T-helper 2 cell treated with Interferon-gamma antibody and Interleukin-4, amounts not matched to agents 5 μg/mL and 100 μg/mL, for 36 hours (primary cell): ENCODE results near the gene MSTO1.
"Not testable (repeated sequence)": the region's sequence is repeated elsewhere in the genome, so short reads cannot be mapped to it uniquely, and the experiment has no call there.

Experiments
- DNase-seq: peaks from one replicate; pipeline ENCODE4 v3.0.0; 2021; ENCODE audit warnings: low spot score
- H3K27ac Mint-ChIP-seq: one replicate; pipeline ENCODE4 v1.8.0; 2021; ENCODE audit warnings: mild to moderate bottlenecking, mixed read lengths
- H3K27me3 Mint-ChIP-seq: one replicate; pipeline ENCODE4 v1.8.0; 2021; ENCODE audit warnings: low read depth, mixed read lengths
- H3K36me3 Mint-ChIP-seq: one replicate; pipeline ENCODE4 v1.8.0; 2021; ENCODE audit warnings: low read depth, mixed read lengths
- H3K4me1 Mint-ChIP-seq: one replicate; pipeline ENCODE4 v1.8.0; 2021; ENCODE audit warnings: low read depth, mixed read lengths
- H3K4me3 Mint-ChIP-seq: one replicate; pipeline ENCODE4 v1.8.0; 2022; ENCODE audit warnings: mild to moderate bottlenecking, moderate library complexity, mixed read lengths
- H3K9me3 Mint-ChIP-seq: one replicate; pipeline ENCODE4 v1.8.0; 2021; ENCODE audit warnings: mixed read lengths

MSTO1 gene

DNA sequence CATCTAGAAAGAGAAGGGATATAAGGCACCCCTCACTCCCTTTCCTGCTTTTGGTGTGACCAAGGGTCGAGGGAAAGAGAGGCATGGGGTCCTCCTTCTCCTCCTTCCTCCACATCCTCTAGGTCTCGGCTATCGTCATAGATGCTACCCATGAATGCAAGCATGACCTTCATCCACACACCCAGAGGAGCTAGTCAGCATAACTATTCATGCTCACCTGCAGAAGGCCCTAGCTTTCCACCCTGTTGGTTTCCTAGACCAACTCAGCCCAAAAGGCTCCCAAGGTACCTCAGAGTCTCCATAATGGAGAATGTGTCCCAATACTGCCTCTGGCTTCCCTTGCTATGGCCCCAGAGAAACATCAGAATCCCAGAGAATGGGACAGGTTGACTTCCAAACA lies 33.2 kb downstream of the MSTO1 start:
- Mint-ChIP-seq H3K36me3 (no peaks in the 10 kb centered on the region), H3K27ac (no peak overlapping the region), H3K4me3 (no peak overlapping the region), H3K4me1 (no peaks in the 10 kb centered on the region), H3K27me3 (peaks cover 4% of the 10 kb centered on the region), H3K9me3 (peaks cover 27% of the 10 kb centered on the region)
- DNase-seq, result no peak

DNA sequence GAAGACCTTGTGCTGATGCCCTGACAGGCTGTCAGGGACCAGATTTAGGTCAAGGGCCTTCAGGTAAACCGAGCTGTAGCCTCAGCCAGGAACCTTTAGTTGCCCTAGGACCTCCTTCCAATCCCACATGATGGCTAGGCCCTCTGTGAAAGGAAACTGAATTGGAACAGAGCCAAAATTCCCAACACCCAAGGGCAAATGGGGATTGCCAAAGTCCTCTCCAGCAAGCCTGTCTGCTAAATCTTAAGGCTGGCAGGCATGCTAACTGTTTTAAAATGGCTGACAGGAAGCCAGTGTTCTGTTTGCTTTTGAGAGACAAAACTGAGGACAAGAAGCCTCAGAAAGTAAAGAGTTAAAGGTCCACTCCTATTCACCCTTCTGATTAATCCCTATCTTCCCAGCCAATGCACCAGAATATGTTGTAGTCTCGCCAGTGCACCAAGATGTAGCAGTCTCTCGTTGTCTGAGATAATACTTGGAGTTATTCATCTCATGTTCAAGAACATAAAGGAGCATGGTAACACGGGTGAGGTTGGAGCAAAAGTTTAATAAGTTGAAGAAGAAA lies 35.1 kb downstream of the MSTO1 start:
- H3K9me3 Mint-ChIP-seq, result peaks cover 29% of the 10 kb centered on the region
- no peak overlapping the region for H3K4me3 Mint-ChIP-seq
- no peak overlapping the region for H3K27ac Mint-ChIP-seq
- peaks cover 6% of the 10 kb centered on the region for H3K27me3 Mint-ChIP-seq
- H3K36me3 Mint-ChIP-seq, result no peaks in the 10 kb centered on the region
- no peak for DNase-seq
- no peaks in the 10 kb centered on the region for H3K4me1 Mint-ChIP-seq

DNA sequence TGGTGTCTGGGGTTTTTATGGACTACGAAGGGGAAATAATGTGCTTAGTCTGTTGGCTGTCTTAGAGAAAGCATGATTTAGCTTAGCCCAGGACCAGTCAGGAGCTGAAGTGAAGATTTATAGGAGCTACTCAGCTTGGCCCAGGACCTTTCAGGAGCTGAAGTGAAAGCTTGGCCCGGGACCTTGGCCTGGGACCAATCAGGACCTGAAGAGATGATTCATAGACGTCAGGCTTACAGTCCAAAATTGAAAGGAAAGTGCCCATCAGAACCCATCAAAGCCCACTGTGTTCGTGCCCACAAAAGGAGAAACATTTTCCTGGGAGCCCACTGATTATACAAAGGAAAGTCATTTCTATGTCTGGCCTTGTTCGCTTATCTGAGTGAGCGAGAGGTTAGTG lies 35.6 kb downstream of the MSTO1 start:
- H3K27me3 Mint-ChIP-seq, result peaks cover 7% of the 10 kb centered on the region
- no peaks in the 10 kb centered on the region for H3K4me1 Mint-ChIP-seq
- no peak overlapping the region for H3K4me3 Mint-ChIP-seq
- H3K36me3 Mint-ChIP-seq, result no peaks in the 10 kb centered on the region
- peaks cover 31% of the 10 kb centered on the region for H3K9me3 Mint-ChIP-seq
- no peak overlapping the region for H3K27ac Mint-ChIP-seq
- no peak for DNase-seq

DNA sequence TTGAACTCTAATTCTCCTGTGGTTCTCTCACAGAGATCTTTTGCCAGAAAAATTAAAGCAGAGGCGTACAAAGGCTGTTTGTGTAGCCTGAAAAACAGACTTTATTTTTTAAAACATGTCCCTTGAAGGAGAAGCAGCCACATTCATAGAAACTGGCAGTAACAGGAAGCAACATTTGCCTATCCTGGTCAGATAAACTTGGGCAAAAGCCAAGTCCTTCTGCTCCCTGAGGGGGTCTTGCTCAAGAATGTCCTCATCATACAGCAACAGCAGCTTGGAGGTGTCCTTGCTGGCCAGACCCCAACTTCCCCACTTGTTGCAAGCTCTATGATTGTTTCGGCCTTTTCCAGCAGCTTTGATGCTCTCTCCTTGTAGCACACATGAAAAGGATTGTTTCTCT lies 36.3 kb downstream of the MSTO1 start:
- H3K9me3 Mint-ChIP-seq, result peaks cover 30% of the 10 kb centered on the region
- H3K36me3 Mint-ChIP-seq, result no peaks in the 10 kb centered on the region
- H3K4me1 Mint-ChIP-seq, result no peaks in the 10 kb centered on the region
- no peak overlapping the region for H3K27ac Mint-ChIP-seq
- no peak for DNase-seq
- H3K4me3 Mint-ChIP-seq, result no peak overlapping the region
- H3K27me3 Mint-ChIP-seq, result peaks cover 7% of the 10 kb centered on the region

DNA sequence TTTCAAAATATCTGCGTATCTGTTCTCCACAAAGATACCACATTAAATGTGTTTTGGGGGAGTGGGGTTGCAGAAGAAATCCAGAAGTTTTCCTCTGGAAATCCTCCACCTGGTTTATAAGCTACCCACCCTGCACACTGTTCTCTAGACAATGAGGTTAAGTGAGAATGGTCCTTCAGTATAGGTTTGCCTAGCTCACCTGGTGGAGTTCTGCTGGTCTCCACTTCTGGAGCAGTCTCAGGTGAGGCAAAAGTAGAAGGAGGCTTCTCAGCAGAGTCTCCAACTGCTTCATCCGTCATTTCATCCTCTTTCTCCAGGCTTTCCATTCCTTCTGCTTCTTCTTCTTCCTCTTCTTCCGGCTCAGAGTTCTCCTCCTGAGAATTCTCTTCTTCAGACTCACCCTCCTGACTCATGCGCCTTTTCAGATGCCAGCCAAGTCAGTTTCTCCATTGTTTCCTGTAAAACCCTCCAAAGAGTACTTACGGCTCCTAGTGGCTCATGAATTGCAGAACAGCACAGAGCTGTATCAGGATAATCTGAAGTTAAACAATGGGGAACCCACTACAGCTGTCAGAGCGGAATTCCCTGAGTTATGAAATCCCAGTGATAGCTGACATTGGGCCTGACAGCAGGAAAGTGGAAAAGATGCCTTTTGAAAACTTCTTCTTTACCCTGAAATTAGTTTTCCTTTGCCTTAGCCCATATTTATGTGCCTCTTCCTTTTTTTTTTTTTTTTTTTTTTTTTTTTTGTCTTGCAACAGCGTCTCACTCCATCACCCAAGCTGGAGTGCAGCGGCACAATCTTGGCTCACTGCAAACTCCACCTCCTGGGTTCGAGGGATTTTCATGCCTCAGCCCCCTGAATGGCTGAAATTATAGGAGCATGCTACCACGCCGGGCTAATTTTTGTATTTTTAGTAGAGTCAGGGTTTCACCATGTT lies 38.5 kb downstream of the MSTO1 start:
- DNase-seq, result no peak
- H3K36me3 Mint-ChIP-seq, result no peaks in the 10 kb centered on the region
- no peak overlapping the region for H3K27ac Mint-ChIP-seq
- H3K4me1 Mint-ChIP-seq, result peaks cover 2% of the 10 kb centered on the region
- H3K4me3 Mint-ChIP-seq, result no peak overlapping the region
- H3K9me3 Mint-ChIP-seq, result peaks cover 9% of the 10 kb centered on the region
- H3K27me3 Mint-ChIP-seq, result peaks cover 10% of the 10 kb centered on the region

DNA sequence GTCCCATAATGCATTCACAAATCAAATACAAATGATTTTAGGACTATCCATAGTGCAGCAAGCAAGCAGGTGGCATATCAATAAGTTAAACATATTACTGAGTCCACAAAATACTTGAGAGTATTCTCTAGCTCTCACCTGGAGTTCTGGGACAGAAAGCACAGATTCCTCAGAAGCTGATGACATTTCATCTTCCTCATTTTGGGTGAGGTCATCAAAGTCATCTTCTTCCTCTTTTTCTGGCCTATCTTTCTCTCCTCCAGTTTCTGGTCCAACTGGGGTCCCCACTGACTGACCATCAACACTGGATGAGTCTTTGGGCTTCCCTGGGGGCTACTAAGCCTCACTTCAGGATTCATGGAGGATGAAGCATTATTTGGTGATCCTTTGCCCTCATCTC lies 39.7 kb downstream of the MSTO1 start:
- no peak overlapping the region for H3K27ac Mint-ChIP-seq
- H3K27me3 Mint-ChIP-seq, result peaks cover 10% of the 10 kb centered on the region
- no peaks in the 10 kb centered on the region for H3K36me3 Mint-ChIP-seq
- H3K9me3 Mint-ChIP-seq, result peaks cover 3% of the 10 kb centered on the region
- peaks cover 2% of the 10 kb centered on the region for H3K4me1 Mint-ChIP-seq
- no peak overlapping the region for H3K4me3 Mint-ChIP-seq
- DNase-seq, result no peak

DNA sequence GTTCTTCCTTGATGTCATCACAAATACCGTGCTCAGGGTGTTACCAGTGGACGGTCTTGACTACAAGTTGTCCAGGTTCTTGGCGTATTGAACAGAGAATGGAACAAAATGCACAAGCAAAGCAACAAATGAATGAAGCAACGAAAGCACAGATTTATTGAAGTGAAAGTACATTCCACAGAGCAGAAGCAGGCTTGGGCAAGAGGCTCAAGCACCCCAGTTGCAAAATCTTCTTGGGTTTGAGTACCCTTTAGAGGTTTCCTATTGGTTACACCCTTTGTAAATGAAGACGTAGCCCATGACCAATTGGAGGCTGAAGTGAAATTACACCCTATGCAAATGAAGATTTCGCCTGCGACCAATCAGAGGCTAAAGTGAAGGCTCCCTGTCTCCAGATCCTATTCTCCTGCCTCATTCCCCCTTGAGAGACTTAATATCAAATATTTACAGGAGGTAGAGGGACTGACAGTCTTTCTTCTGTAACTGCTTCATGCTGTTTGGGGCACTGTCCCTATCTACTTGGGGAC lies 40.3 kb downstream of the MSTO1 start:
- Mint-ChIP-seq H3K27ac (no peak overlapping the region), H3K9me3 (peaks cover 3% of the 10 kb centered on the region), H3K27me3 (peaks cover 10% of the 10 kb centered on the region), H3K4me1 (peaks cover 2% of the 10 kb centered on the region), H3K4me3 (no peak overlapping the region), H3K36me3 (no peaks in the 10 kb centered on the region)
- no peak for DNase-seq

DNA sequence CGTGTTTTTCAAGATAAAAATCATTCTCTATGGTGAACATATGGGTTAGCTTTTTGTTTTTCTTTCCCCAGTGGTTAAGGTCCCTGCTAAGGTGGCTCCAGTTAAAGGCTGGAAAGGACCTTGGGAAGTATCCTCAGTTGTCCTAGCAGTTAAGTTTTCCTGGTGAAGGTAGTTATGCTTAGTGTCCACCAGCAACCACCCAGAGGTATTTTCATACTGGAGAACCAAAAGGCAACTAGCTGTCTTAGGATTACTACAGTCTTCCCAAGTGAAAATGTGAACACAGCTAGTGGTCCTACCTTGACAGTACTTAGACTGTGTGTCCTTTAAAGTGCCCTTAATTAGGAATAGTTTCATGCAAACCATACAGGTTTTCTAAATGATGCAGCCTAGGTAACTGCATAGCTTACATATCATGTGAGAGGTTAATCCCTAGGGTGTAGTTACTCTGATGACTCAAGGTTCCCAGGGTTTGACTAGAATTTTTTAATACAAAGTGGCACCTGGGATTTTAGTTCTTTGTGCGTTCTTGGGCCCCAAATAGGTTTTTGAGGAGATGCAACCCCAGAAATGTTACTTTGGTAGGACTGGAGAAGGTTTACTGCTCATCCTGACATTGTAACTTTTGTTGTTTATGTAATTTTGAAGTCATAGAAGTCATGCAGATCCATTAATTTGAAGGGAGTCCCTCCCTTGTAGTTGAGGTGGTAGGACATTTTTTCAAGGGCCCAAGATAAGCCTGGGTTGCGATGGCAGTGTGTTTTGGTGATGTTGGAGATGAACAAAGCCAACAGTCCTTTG lies 42.0 kb downstream of the MSTO1 start:
- Mint-ChIP-seq H3K4me3 (no peak overlapping the region), H3K9me3 (peaks cover 3% of the 10 kb centered on the region), H3K27me3 (peaks cover 10% of the 10 kb centered on the region), H3K4me1 (peaks cover 2% of the 10 kb centered on the region), H3K36me3 (no peaks in the 10 kb centered on the region), H3K27ac (no peak overlapping the region)
- DNase-seq, result no peak

DNA sequence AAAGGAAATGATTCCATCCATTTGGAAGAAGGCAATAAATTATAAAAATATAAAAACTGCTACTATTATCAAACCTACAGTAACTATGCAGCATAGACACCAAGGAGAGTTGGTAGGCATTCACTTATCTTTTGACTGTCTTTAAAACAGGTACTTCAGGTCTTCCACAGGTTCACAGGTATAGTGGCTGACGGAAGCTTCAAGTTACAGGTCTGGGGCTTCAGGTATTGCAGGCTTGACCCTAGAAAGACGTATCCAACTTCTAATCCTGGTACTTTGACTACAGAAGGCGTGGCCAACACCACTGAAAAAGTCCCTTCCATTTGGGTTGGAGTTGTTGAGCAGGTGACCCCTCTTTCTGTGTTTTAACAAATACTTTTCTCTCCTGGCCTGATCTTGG lies 42.9 kb downstream of the MSTO1 start:
- Mint-ChIP-seq H3K36me3 (peaks cover 3% of the 10 kb centered on the region), H3K4me3 (no peak overlapping the region), H3K27ac (no peak overlapping the region), H3K9me3 (peaks cover 3% of the 10 kb centered on the region), H3K27me3 (peaks cover 10% of the 10 kb centered on the region), H3K4me1 (peaks cover 2% of the 10 kb centered on the region)
- no peak for DNase-seq

DNA sequence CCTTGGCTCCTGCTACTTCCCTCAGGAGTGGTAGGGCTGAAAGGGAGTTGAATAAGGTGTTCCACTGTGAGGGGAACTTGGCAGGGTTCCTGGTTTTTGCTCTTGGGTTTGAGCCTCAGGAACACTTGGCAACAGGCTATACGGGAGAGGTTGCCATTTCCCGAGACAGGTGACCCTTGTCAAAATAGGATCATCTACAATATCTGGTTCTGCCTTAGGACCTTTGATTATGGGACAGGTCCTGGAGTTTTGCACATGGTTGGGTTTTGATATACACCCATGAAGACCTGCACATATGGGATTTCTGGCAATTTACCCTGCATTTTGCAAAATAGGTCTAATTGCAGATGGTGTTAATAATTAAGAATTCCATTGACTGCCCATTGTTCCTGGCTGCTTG lies 47.4 kb downstream of the MSTO1 start:
- Mint-ChIP-seq H3K36me3 (peaks cover 41% of the 10 kb centered on the region), H3K27me3 (no peaks in the 10 kb centered on the region), H3K27ac (no peak overlapping the region), H3K4me1 (no peaks in the 10 kb centered on the region), H3K9me3 (no peaks in the 10 kb centered on the region), H3K4me3 (no peak overlapping the region)
- no peak for DNase-seq

DNA sequence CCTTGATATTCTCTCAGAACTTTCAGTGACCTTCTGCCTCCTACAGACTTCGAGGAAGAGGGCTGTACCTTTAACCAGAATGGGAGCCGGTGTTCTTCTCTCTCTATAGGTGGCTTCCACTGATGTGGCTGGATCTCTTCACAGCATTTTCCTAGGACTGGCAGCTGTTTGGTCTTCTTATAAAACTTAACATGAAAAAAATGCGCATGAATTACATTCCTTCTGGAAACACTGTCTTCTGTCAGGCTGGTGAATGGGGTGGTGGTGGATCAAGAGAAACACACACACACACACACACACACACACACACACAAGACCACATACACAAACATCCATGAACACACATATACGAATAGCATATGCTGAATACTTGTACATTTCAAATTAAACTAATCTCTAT lies 51.2 kb downstream of the MSTO1 start:
- peaks cover 56% of the 10 kb centered on the region for H3K36me3 Mint-ChIP-seq
- not testable (repeated sequence) for H3K9me3 Mint-ChIP-seq, H3K27ac Mint-ChIP-seq, H3K4me3 Mint-ChIP-seq, DNase-seq, H3K4me1 Mint-ChIP-seq, H3K27me3 Mint-ChIP-seq
